KMS-11 (cell line): ENCODE measurements around the gene GABRG1.

Source experiments
- H2AFZ ChIP-seq: fragments of 200-600 bp; sonication (generic); 2 replicates; pipeline ENCODE4 v1.6.1; 2016; ENCODE audit warnings: antibody characterized with exemption, mixed run types, low read depth
- H3K27ac ChIP-seq: fragments of 200-600 bp; sonication (generic); 2 replicates; pipeline ENCODE4 v1.6.1; 2016; ENCODE audit warnings: mild to moderate bottlenecking, mixed run types
- H3K27me3 ChIP-seq: fragments of 200-600 bp; sonication (generic); 2 replicates; pipeline ENCODE4 v1.6.1; 2017; ENCODE audit warnings: mild to moderate bottlenecking, low read depth, mixed run types, moderate library complexity; ENCODE audit not compliant: insufficient read depth
- H3K36me3 ChIP-seq: fragments of 200-600 bp; sonication (generic); 2 replicates; pipeline ENCODE4 v1.6.1; 2017; ENCODE audit warnings: mild to moderate bottlenecking, mixed run types; ENCODE audit not compliant: insufficient read depth
- H3K4me1 ChIP-seq: fragments of 200-600 bp; sonication (generic); 2 replicates; pipeline ENCODE4 v1.6.1; 2016; ENCODE audit warnings: mild to moderate bottlenecking, low read depth, mixed run types; ENCODE audit not compliant: poor library complexity, severe bottlenecking
- H3K4me2 ChIP-seq: fragments of 200-600 bp; sonication (generic); 2 replicates; pipeline ENCODE4 v1.7.0; 2016; ENCODE audit warnings: mild to moderate bottlenecking, mixed run types
- H3K4me3 ChIP-seq: fragments of 200-600 bp; sonication (generic); IDR thresholded peaks from 2 replicates; pipeline ENCODE4 v1.6.1; 2017; ENCODE audit warnings: low read depth, low read length, mixed read lengths; ENCODE audit not compliant: insufficient read depth
- H3K79me2 ChIP-seq: fragments of 200-600 bp; sonication (generic); 2 replicates; pipeline ENCODE4 v1.6.1; 2016; ENCODE audit warnings: low read depth, mixed run types; ENCODE audit not compliant: insufficient read depth
- H3K9ac ChIP-seq: fragments of 200-600 bp; sonication (generic); 2 replicates; pipeline ENCODE4 v1.6.1; 2016; ENCODE audit warnings: mild to moderate bottlenecking, mixed run types
- H4K20me1 ChIP-seq: fragments of 200-600 bp; sonication (generic); 2 replicates; pipeline ENCODE4 v1.6.1; 2016; ENCODE audit warnings: mild to moderate bottlenecking, mixed run types; ENCODE audit not compliant: insufficient read depth
- CTCF ChIP-seq: fragments of 200-600 bp; sonication (generic); conservative IDR thresholded peaks from 2 replicates; pipeline ENCODE4 v1.6.1; 2017; ENCODE audit warnings: low read depth, mild to moderate bottlenecking, antibody characterized with exemption, low read length, moderate library complexity, mixed read lengths

The GABRG1 gene

GRCh38 chr4:46123913-46124755 is at the start of gene GABRG1:
TSS of gene GABRG1 (minus strand) at chr4:46124054. CDS start at chr4:46123913, 141 bp downstream.
- no peak within 1 kb of the TSS for H3K4me3 ChIP-seq
- no peaks in the 10 kb centered on the region for H3K36me3 ChIP-seq
- H3K27me3 ChIP-seq, result no peaks in the 10 kb centered on the region
- H3K9ac ChIP-seq, result no peak within 1 kb of the TSS
- H3K4me2 ChIP-seq, result no peak within 1 kb of the TSS
- H4K20me1 ChIP-seq, result no peaks in the 10 kb centered on the region
- no peak within 1 kb of the TSS for H3K27ac ChIP-seq
- no peaks in the 10 kb centered on the region for H3K4me1 ChIP-seq
- H3K79me2 ChIP-seq, result no peaks in the 10 kb centered on the region
- H2AFZ ChIP-seq, result no peak within 1 kb of the TSS
- TF ChIP-seq CTCF, result no peak

- H3K4me1 ChIP-seq, result no peaks in the 10 kb centered on the region
- no peaks in the 10 kb centered on the region for H3K27me3 ChIP-seq
- no peak overlapping the region for H3K4me3 ChIP-seq
- no peaks in the 10 kb centered on the region for H3K36me3 ChIP-seq
- no peak overlapping the region for H2AFZ ChIP-seq
- no peak overlapping the region for H3K27ac ChIP-seq
- no peaks in the 10 kb centered on the region for H4K20me1 ChIP-seq
- no peak for TF ChIP-seq CTCF
- H3K9ac ChIP-seq, result no peak overlapping the region
- H3K79me2 ChIP-seq, result no peaks in the 10 kb centered on the region
- H3K4me2 ChIP-seq, result no peak overlapping the region
These were observed 23.1 kb upstream of the GABRG1 start for GRCh38 chr4:46146993-46147392.

GRCh38 chr4:46131498-46132057 is 7.7 kb upstream of the GABRG1 start:
- H3K79me2 ChIP-seq, result no peaks in the 10 kb centered on the region
- H4K20me1 ChIP-seq, result no peaks in the 10 kb centered on the region
- no peak overlapping the region for H3K9ac ChIP-seq
- H3K36me3 ChIP-seq, result no peaks in the 10 kb centered on the region
- no peak for TF ChIP-seq CTCF
- no peaks in the 10 kb centered on the region for H3K27me3 ChIP-seq
- H3K4me2 ChIP-seq, result no peak overlapping the region
- no peaks in the 10 kb centered on the region for H3K4me1 ChIP-seq
- H3K4me3 ChIP-seq, result no peak overlapping the region
- H2AFZ ChIP-seq, result no peak overlapping the region
- H3K27ac ChIP-seq, result no peak overlapping the region

- H2AFZ ChIP-seq, result no peak overlapping the region
- no peaks in the 10 kb centered on the region for H3K4me1 ChIP-seq
- no peaks in the 10 kb centered on the region for H4K20me1 ChIP-seq
- no peaks in the 10 kb centered on the region for H3K79me2 ChIP-seq
- H3K4me3 ChIP-seq, result no peak overlapping the region
- no peaks in the 10 kb centered on the region for H3K27me3 ChIP-seq
- H3K27ac ChIP-seq, result no peak overlapping the region
- TF ChIP-seq CTCF, result no peak
- no peaks in the 10 kb centered on the region for H3K36me3 ChIP-seq
- no peak overlapping the region for H3K4me2 ChIP-seq
- no peak overlapping the region for H3K9ac ChIP-seq
These were observed 1.0 kb upstream of the GABRG1 start for GRCh38 chr4:46124773-46125413.
